HCT116 (cell line): Measurements from ENCODE around the gene SIN3A. TPM values are rescaled to one million over a fixed set of nuclear protein-coding genes. Genes with fewer than 3 reads are reported as not detected.

ENCODE experiments used
- ATAC-seq: fragments of 200-7000 bp; cut with Tn5 transposase; 2 replicates; pipeline ENCODE4 v1.9.1; 2020; ENCODE audit warnings: mild to moderate bottlenecking, moderate library complexity
- BruUV-seq: library from RNA; stranded (reverse); fragments of 400-500 nt; replicated peaks from 2 replicates; lab custom pipeline; 2021; lab: Mats Ljungman, UMichigan
- CTCF ChIA-PET: fragments of 300-600 bp; sonication (Branson Sonifier 250); formaldehyde crosslinking; loops from one replicate; lab custom pipeline; 2021; ENCODE audit warnings: antibody characterized with exemption; lab: Charles Lee
- POLR2A ChIA-PET: fragments of 300-600, 350-600 bp; sonication (Branson Sonifier 250); formaldehyde crosslinking; loops from one replicate; lab custom pipeline; 2021; ENCODE audit warnings: antibody characterized with exemption; lab: Charles Lee
- RAD21 ChIA-PET, 2 experiments: fragments of 300-600 bp; sonication (Branson Sonifier 250); formaldehyde crosslinking; loops; one replicate each; lab custom pipeline; 2023; ENCODE audit warnings: low total read pairs in 2 of 2; ENCODE audit not compliant: uncharacterized antibody in 2 of 2, unreplicated experiment in 2 of 2, low non-redundant PET in 1 of 2; lab: Charles Lee
- DNase-seq: peaks from one replicate; pipeline ENCODE4 v3.0.0-alpha.2; 2010; ENCODE audit warnings: low read depth, low spot score
- H2AFZ ChIP-seq: fragments of 200-600 bp; shearing (Covaris generic), sonication (generic); 2 replicates; pipeline ENCODE4 v1.6.1; 2017; ENCODE audit warnings: low read depth, mixed run types, mixed read lengths, antibody characterized with exemption, low read length; ENCODE audit not compliant: poor library complexity, severe bottlenecking
- H3K27ac ChIP-seq: 2 replicates; pipeline ENCODE4 v1.5.1; 2012; ENCODE audit warnings: low read depth, low read length
- H3K27me3 ChIP-seq: fragments of 200-600 bp; sonication (generic); 2 replicates; pipeline ENCODE4 v1.6.1; 2016; ENCODE audit warnings: mixed run types, low read length, mixed read lengths; ENCODE audit not compliant: insufficient read depth
- H3K36me3 ChIP-seq, 2 experiments: fragments of 200-500 bp in 1 of 2; fragments of 200-600 bp in 1 of 2; sonication (Bioruptor generic) in 1 of 2; sonication (generic) in 1 of 2; 2 replicates each; pipeline versions ENCODE4 v1.5.1 to v1.6.1; 2014 to 2016; ENCODE audit warnings: low read length in 2 of 2, inconsistent platforms in 1 of 2, mixed read lengths in 1 of 2, mixed run types in 1 of 2; ENCODE audit not compliant: insufficient read depth in 2 of 2, control insufficient read depth in 1 of 2
- H3K4me1 ChIP-seq, 2 experiments: fragments of 200-600 bp in 1 of 2; sonication (generic) in 1 of 2; 2 replicates each; pipeline versions ENCODE4 v1.5.1 to v1.6.1; 2012 to 2017; ENCODE audit warnings: low read length in 2 of 2, inconsistent platforms in 1 of 2, mild to moderate bottlenecking in 1 of 2, mixed read lengths in 1 of 2, mixed run types in 1 of 2, moderate library complexity in 1 of 2; ENCODE audit not compliant: insufficient read depth in 2 of 2, control insufficient read depth in 1 of 2
- H3K4me2 ChIP-seq: fragments of 200-600 bp; sonication (generic); 2 replicates; pipeline ENCODE4 v1.6.1; 2017; ENCODE audit warnings: mixed run types, low read length, mixed read lengths
- H3K4me3 ChIP-seq, 2 experiments: fragments of 200-600 bp in 1 of 2; sonication (generic) in 1 of 2; replicated peaks in 1 of 2; 2 replicates each; pipeline ENCODE4 v1.5.1; 2011 to 2016; ENCODE audit warnings: low read length in 2 of 2, control low read depth in 1 of 2, low read depth in 1 of 2, mild to moderate bottlenecking in 1 of 2, mixed read lengths in 1 of 2, mixed run types in 1 of 2
- H3K79me2 ChIP-seq: fragments of 200-600 bp; sonication (generic); 2 replicates; pipeline ENCODE4 v1.6.1; 2017; ENCODE audit warnings: mild to moderate bottlenecking, mixed run types, low read length, moderate library complexity, mixed read lengths; ENCODE audit not compliant: insufficient read depth
- H3K9ac ChIP-seq: fragments of 200-600 bp; sonication (generic); 2 replicates; pipeline ENCODE4 v1.6.1; 2016; ENCODE audit warnings: low read length, mixed read lengths
- H3K9me2 ChIP-seq: fragments of 200-600 bp; sonication (generic), shearing (Covaris generic); 2 replicates; pipeline ENCODE4 v1.6.1; 2017; ENCODE audit warnings: mixed run types, mild to moderate bottlenecking, moderate library complexity; ENCODE audit not compliant: insufficient read depth
- H3K9me3 ChIP-seq, 2 experiments: fragments of 200-500 bp in 1 of 2; fragments of 200-600 bp in 1 of 2; sonication (Bioruptor generic) in 1 of 2; sonication (generic) in 1 of 2; 2 replicates each; pipeline ENCODE4 v1.6.1; 2014 to 2017; ENCODE audit warnings: low read length in 2 of 2, mixed read lengths in 2 of 2, inconsistent platforms in 1 of 2, low read depth in 1 of 2, mild to moderate bottlenecking in 1 of 2, mixed run types in 1 of 2, moderate library complexity in 1 of 2; ENCODE audit not compliant: control insufficient read depth in 1 of 2, insufficient read depth in 1 of 2
- H4K20me1 ChIP-seq: fragments of 200-600 bp; sonication (generic), shearing (Covaris generic); 2 replicates; pipeline ENCODE4 v1.6.1; 2017; ENCODE audit warnings: mixed run types, mild to moderate bottlenecking, moderate library complexity; ENCODE audit not compliant: insufficient read depth
- ATF3 ChIP-seq: IDR thresholded peaks from 2 replicates; pipeline ENCODE4 v1.6.1; 2012
- CBX3 ChIP-seq: IDR thresholded peaks from 2 replicates; pipeline ENCODE4 v1.6.1; 2012; ENCODE audit warnings: low read depth
- CEBPB ChIP-seq: IDR thresholded peaks from 2 replicates; pipeline ENCODE4 v1.6.1; 2012; ENCODE audit warnings: low read depth
- EGR1 ChIP-seq: IDR thresholded peaks from 2 replicates; pipeline ENCODE4 v1.6.1; 2012; ENCODE audit warnings: low read depth
- EZH2 ChIP-seq: fragments of 200-600 bp; sonication (generic); IDR thresholded peaks from 2 replicates; pipeline ENCODE4 v1.6.1; 2017; ENCODE audit warnings: antibody characterized with exemption, mixed run types
- EZH2phosphoT487 ChIP-seq: fragments of 200-600 bp; IDR thresholded peaks from 2 replicates; pipeline ENCODE4 v1.6.1; 2018; ENCODE audit warnings: antibody characterized with exemption, borderline replicate concordance
- FOSL1 ChIP-seq: IDR thresholded peaks from 2 replicates; pipeline ENCODE4 v1.6.1; 2012; ENCODE audit warnings: low read depth
- JUND ChIP-seq: IDR thresholded peaks from 2 replicates; pipeline ENCODE4 v1.6.1; 2012
- RAD21 ChIP-seq: IDR thresholded peaks from 2 replicates; pipeline ENCODE4 v1.6.1; 2012; ENCODE audit warnings: low read depth, mild to moderate bottlenecking
- SIN3A ChIP-seq: IDR thresholded peaks from 2 replicates; pipeline ENCODE4 v1.6.1; 2012; ENCODE audit warnings: low read depth
- SP1 ChIP-seq: IDR thresholded peaks from 2 replicates; pipeline ENCODE4 v1.6.1; 2012; ENCODE audit warnings: low read depth
- SRF ChIP-seq: IDR thresholded peaks from 2 replicates; pipeline ENCODE4 v1.6.1; 2012; ENCODE audit warnings: low read depth
- TCF7L2 ChIP-seq: IDR thresholded peaks from 2 replicates; pipeline ENCODE4 v1.7.0; 2011; ENCODE audit warnings: borderline replicate concordance, inconsistent platforms; ENCODE audit not compliant: insufficient read depth, insufficient read length; ENCODE audit errors: extremely low read depth
- ZBTB33 ChIP-seq: IDR thresholded peaks from 2 replicates; pipeline ENCODE4 v1.6.1; 2011; ENCODE audit warnings: mild to moderate bottlenecking, low read length, moderate library complexity; ENCODE audit not compliant: insufficient replicate concordance; ENCODE audit errors: extremely low read depth
- ZFX ChIP-seq: fragments of 450-650 bp; IDR thresholded peaks from 2 replicates; pipeline ENCODE4 v1.6.1; 2017
- ZNF274 ChIP-seq: fragments of 200-500 bp; sonication (Bioruptor generic); IDR thresholded peaks from 2 replicates; pipeline ENCODE4 v1.6.1; 2014; ENCODE audit warnings: mild to moderate bottlenecking, low read depth, low read length, inconsistent platforms
- intact Hi-C: fragments of 100-400 bp; cut with micrococcal nuclease; formaldehyde crosslinking; loops from 2 replicates; pipeline ENCODE4 v1.10.0; 2022
- total RNA-seq: library from RNA; stranded (reverse); gene quantifications from one replicate; pipeline ENCODE4 v1.2.1, GENCODE V29; 2021; ENCODE audit not compliant: unreplicated experiment
- TF ChIP-seq, protein P1 (sequence below): IDR thresholded peaks from 2 replicates; pipeline ENCODE4 v1.6.1; 2012; ENCODE audit warnings: low read depth
- TF ChIP-seq, protein P2 (sequence below): IDR thresholded peaks from 2 replicates; pipeline ENCODE4 v1.6.1; 2012
- TF ChIP-seq, protein P3 (sequence below), 3 experiments: fragments of 200-600 bp in 1 of 3; sonication (generic) in 1 of 3; IDR thresholded peaks in 2 of 3; conservative IDR thresholded peaks in 1 of 3; 2 replicates each; pipeline ENCODE4 v1.5.1; 2012 to 2017; ENCODE audit warnings: low read depth in 2 of 3, low read length in 2 of 3, antibody characterized with exemption in 1 of 3, borderline replicate concordance in 1 of 3, control low read depth in 1 of 3, mild to moderate bottlenecking in 1 of 3, mixed read lengths in 1 of 3, mixed run types in 1 of 3, moderate library complexity in 1 of 3; ENCODE audit not compliant: insufficient read depth in 1 of 3

Gene SIN3A
- total RNA-seq, 1 experiment from 2014 or later: 70.1 TPM

DNA sequence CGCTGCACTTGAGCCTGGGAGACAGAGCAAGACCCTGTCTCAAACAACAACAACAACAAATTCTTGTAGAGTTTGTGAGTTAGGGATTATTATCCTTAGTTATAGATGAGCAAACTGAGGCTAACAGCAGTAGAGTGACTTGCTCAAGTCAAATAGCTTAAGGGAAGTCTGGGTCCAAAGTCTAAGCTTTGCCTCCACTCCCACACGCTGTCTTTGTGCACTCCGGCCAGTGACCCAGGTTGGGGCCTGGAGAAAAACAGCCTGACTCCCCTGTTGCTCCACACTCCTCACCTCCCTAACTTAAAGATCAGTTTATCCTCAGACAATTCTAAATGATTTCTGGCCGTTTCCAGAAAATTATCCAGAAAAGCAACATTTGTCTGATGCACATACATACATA is 9.2 kb upstream of the SIN3A start:
- Histone ChIP-seq H3K79me2 (no peaks in the 10 kb centered on the region), H3K4me3 (no peak overlapping the region), H3K4me2 (no peak overlapping the region), H3K27ac (no peak overlapping the region), H3K4me1 (peaks cover 0 to 16% of the 10 kb centered on the region in 2 experiments; a peak in 2 of 4 replicates), H3K36me3 (peaks cover 0 to under 1% of the 10 kb centered on the region in 2 experiments; a peak in 1 of 4 replicates), H3K9ac (no peak overlapping the region), H3K9me2 (no peaks in the 10 kb centered on the region), H3K27me3 (no peaks in the 10 kb centered on the region), H3K9me3 (no peaks in the 10 kb centered on the region), H2AFZ (no peak overlapping the region), H4K20me1 (no peaks in the 10 kb centered on the region)
- TF ChIP-seq SP1: no peak
- TF ChIP-seq SIN3A: no peak
- no peak for TF ChIP-seq CEBPB
- TF ChIP-seq RAD21: no peak
- TF ChIP-seq ZBTB33: no peak
- TF ChIP-seq, protein P1, sequence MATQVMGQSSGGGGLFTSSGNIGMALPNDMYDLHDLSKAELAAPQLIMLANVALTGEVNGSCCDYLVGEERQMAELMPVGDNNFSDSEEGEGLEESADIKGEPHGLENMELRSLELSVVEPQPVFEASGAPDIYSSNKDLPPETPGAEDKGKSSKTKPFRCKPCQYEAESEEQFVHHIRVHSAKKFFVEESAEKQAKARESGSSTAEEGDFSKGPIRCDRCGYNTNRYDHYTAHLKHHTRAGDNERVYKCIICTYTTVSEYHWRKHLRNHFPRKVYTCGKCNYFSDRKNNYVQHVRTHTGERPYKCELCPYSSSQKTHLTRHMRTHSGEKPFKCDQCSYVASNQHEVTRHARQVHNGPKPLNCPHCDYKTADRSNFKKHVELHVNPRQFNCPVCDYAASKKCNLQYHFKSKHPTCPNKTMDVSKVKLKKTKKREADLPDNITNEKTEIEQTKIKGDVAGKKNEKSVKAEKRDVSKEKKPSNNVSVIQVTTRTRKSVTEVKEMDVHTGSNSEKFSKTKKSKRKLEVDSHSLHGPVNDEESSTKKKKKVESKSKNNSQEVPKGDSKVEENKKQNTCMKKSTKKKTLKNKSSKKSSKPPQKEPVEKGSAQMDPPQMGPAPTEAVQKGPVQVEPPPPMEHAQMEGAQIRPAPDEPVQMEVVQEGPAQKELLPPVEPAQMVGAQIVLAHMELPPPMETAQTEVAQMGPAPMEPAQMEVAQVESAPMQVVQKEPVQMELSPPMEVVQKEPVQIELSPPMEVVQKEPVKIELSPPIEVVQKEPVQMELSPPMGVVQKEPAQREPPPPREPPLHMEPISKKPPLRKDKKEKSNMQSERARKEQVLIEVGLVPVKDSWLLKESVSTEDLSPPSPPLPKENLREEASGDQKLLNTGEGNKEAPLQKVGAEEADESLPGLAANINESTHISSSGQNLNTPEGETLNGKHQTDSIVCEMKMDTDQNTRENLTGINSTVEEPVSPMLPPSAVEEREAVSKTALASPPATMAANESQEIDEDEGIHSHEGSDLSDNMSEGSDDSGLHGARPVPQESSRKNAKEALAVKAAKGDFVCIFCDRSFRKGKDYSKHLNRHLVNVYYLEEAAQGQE: no peak
- no peak for TF ChIP-seq FOSL1
- no peak for TF ChIP-seq EZH2
- TF ChIP-seq ATF3: no peak
- TF ChIP-seq, protein P2, sequence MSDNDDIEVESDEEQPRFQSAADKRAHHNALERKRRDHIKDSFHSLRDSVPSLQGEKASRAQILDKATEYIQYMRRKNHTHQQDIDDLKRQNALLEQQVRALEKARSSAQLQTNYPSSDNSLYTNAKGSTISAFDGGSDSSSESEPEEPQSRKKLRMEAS: no peak
- TF ChIP-seq SRF: no peak
- TF ChIP-seq TCF7L2: no peak
- no peak for TF ChIP-seq ZFX
- TF ChIP-seq EZH2phosphoT487: no peak
- TF ChIP-seq EGR1: no peak
- TF ChIP-seq ZNF274: no peak
- TF ChIP-seq, protein P3, sequence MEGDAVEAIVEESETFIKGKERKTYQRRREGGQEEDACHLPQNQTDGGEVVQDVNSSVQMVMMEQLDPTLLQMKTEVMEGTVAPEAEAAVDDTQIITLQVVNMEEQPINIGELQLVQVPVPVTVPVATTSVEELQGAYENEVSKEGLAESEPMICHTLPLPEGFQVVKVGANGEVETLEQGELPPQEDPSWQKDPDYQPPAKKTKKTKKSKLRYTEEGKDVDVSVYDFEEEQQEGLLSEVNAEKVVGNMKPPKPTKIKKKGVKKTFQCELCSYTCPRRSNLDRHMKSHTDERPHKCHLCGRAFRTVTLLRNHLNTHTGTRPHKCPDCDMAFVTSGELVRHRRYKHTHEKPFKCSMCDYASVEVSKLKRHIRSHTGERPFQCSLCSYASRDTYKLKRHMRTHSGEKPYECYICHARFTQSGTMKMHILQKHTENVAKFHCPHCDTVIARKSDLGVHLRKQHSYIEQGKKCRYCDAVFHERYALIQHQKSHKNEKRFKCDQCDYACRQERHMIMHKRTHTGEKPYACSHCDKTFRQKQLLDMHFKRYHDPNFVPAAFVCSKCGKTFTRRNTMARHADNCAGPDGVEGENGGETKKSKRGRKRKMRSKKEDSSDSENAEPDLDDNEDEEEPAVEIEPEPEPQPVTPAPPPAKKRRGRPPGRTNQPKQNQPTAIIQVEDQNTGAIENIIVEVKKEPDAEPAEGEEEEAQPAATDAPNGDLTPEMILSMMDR (IDR thresholded peaks at IDR 0.05 in 2 of 3, conservative IDR thresholded peaks at IDR 0.05 in 1 of 3; ENCODE audit: borderline replicate concordance in 1 of 3, insufficient read depth in 1 of 3, low read depth in 2 of 3, low read length in 2 of 3): no peak
- TF ChIP-seq JUND: no peak
- TF ChIP-seq CBX3: no peak
- DNase-seq (no peak), ATAC-seq (no peak)
- ChIA-PET RAD21 (no interaction called here), CTCF (no interaction called here), POLR2A (interaction anchor here (0.8 kb wide), 1 partner anchor 9 kb away, joined by 3 read pairs; the partner anchor contains the start of gene SIN3A)
- BruUV-seq: no TSS peak
- intact Hi-C loops: no loop called here
